Activated T-cell treated with anti-CD3 and anti-CD28 coated beads for 24 hours (primary cell): ENCODE data around the gene CHN2.

ENCODE experiments used
- DNase-seq: peaks from one replicate; pipeline ENCODE4 v3.0.0-alpha.2; 2020; ENCODE audit warnings: low read depth

Gene CHN2

GRCh38 chr7:29285444-29285793 lies 90.8 kb downstream of the CHN2 start:
- peak; percentile 46 for DNase-seq

GRCh38 chr7:29285861-29286260 lies 91.3 kb downstream of the CHN2 start:
- DNase-seq: no peak

- DNase-seq: no peak
Measured at GRCh38 chr7:29287366-29287765, 92.8 kb downstream of the CHN2 start.

- DNase-seq: no peak
Measured at GRCh38 chr7:29288181-29289091, 93.9 kb downstream of the CHN2 start.

- no peak for DNase-seq
Measured at GRCh38 chr7:29289156-29290021, 94.8 kb downstream of the CHN2 start.

- DNase-seq: no peak
Measured at GRCh38 chr7:29290829-29291228, 96.3 kb downstream of the CHN2 start.

GRCh38 chr7:29291723-29292618 lies 97.4 kb downstream of the CHN2 start:
- no peak for DNase-seq

- DNase-seq: no peak
Measured at GRCh38 chr7:29292886-29293658, 98.5 kb downstream of the CHN2 start.

GRCh38 chr7:29296421-29296820 lies 101.8 kb downstream of the CHN2 start:
- no peak for DNase-seq

- no peak for DNase-seq
Measured at GRCh38 chr7:29297194-29297890, 102.8 kb downstream of the CHN2 start.

GRCh38 chr7:29299086-29299485 lies 104.5 kb downstream of the CHN2 start:
- DNase-seq: no peak

GRCh38 chr7:29300026-29300480 lies 105.5 kb downstream of the CHN2 start:
- DNase-seq: no peak

- no peak for DNase-seq
Measured at GRCh38 chr7:29300649-29301048, 106.1 kb downstream of the CHN2 start.

GRCh38 chr7:29302666-29303395 lies 108.3 kb downstream of the CHN2 start:
- DNase-seq: no peak

- DNase-seq: no peak
Measured at GRCh38 chr7:29304756-29305155, 110.2 kb downstream of the CHN2 start.

GRCh38 chr7:29306319-29306991 lies 111.9 kb downstream of the CHN2 start:
- no peak for DNase-seq

GRCh38 chr7:29308424-29308823 lies 113.8 kb downstream of the CHN2 start:
- DNase-seq: no peak

GRCh38 chr7:29309041-29309854 lies 114.7 kb downstream of the CHN2 start:
- no peak for DNase-seq
